ENCODE data around the gene SLC13A3. TPM values are rescaled to one million over a fixed set of nuclear protein-coding genes. Genes with fewer than 3 reads are reported as not detected.

SLC13A3 gene
- total RNA-seq, 1 experiment from 2014 or later: 0.17 TPM

GRCh38 chr20:46636514-46636913 is 14.7 kb downstream of the SLC13A3 start:
- DNase-seq (ENCODE audit: low read depth): no peak

GRCh38 chr20:46635514-46636136 is 15.6 kb downstream of the SLC13A3 start:
- DNase-seq (ENCODE audit: low read depth): no peak

- no peak for DNase-seq (ENCODE audit: low read depth)
Observed at GRCh38 chr20:46634528-46634927, 16.7 kb downstream of the SLC13A3 start.

- no peak for DNase-seq (ENCODE audit: low read depth)
Observed at GRCh38 chr20:46631874-46632446, 19.3 kb downstream of the SLC13A3 start.

GRCh38 chr20:46631212-46631869 is 19.9 kb downstream of the SLC13A3 start:
- peak; percentile 22 for DNase-seq (ENCODE audit: low read depth)

GRCh38 chr20:46630306-46630705 is 21.0 kb downstream of the SLC13A3 start:
- DNase-seq (ENCODE audit: low read depth): no peak

GRCh38 chr20:46629341-46629740 is 21.9 kb downstream of the SLC13A3 start:
- DNase-seq (ENCODE audit: low read depth): no peak

- no peak for DNase-seq (ENCODE audit: low read depth)
Observed at GRCh38 chr20:46627234-46627633, 24.0 kb downstream of the SLC13A3 start.

- DNase-seq (ENCODE audit: low read depth): no peak
Observed at GRCh38 chr20:46626758-46627157, 24.5 kb downstream of the SLC13A3 start.

- no peak for DNase-seq (ENCODE audit: low read depth)
Observed at GRCh38 chr20:46625875-46626373, 25.3 kb downstream of the SLC13A3 start.

GRCh38 chr20:46624946-46625345 is 26.3 kb downstream of the SLC13A3 start:
- no peak for DNase-seq (ENCODE audit: low read depth)

- DNase-seq (ENCODE audit: low read depth): peak; percentile 36
Observed at GRCh38 chr20:46622165-46622564, 29.1 kb downstream of the SLC13A3 start.

GRCh38 chr20:46621492-46621891 is 29.8 kb downstream of the SLC13A3 start:
- DNase-seq (ENCODE audit: low read depth): peak; percentile 74

GRCh38 chr20:46619445-46619844 is 31.8 kb downstream of the SLC13A3 start:
- DNase-seq (ENCODE audit: low read depth): no peak

- no peak for DNase-seq (ENCODE audit: low read depth)
Observed at GRCh38 chr20:46618316-46619100, 32.8 kb downstream of the SLC13A3 start.

- no peak for DNase-seq (ENCODE audit: low read depth)
Observed at GRCh38 chr20:46614503-46614902, 36.8 kb downstream of the SLC13A3 start.

- DNase-seq (ENCODE audit: low read depth): no peak
Observed at GRCh38 chr20:46610145-46610544, 41.1 kb downstream of the SLC13A3 start.

GRCh38 chr20:46609043-46609442 is 42.2 kb downstream of the SLC13A3 start:
- no peak for DNase-seq (ENCODE audit: low read depth)

GRCh38 chr20:46607849-46608497 is 43.3 kb downstream of the SLC13A3 start:
- DNase-seq (ENCODE audit: low read depth): no peak

- DNase-seq (ENCODE audit: low read depth): no peak
Observed at GRCh38 chr20:46607191-46607848, 43.9 kb downstream of the SLC13A3 start.

- DNase-seq (ENCODE audit: low read depth): no peak
Observed at GRCh38 chr20:46606817-46607190, 44.5 kb downstream of the SLC13A3 start.
